HepG2 (cell line): Measurements from ENCODE around the gene RMI2. TPM values are rescaled to one million over a fixed set of nuclear protein-coding genes. Genes with fewer than 3 reads are reported as not detected.

Source experiments
- CAMTA2 ChIP-seq: sonication (generic); formaldehyde crosslinking; IDR thresholded peaks from 2 replicates; pipeline ENCODE4 v1.4.0; 2020; ENCODE audit warnings: mild to moderate bottlenecking, missing genetic modification reagents, borderline replicate concordance
- IRX3 ChIP-seq: sonication (generic); formaldehyde crosslinking; IDR thresholded peaks from 2 replicates; pipeline ENCODE4 v1.8.1; 2023; ENCODE audit warnings: mild to moderate bottlenecking, low read depth, missing genetic modification reagents, borderline replicate concordance
- MTA1 ChIP-seq: sonication (generic); formaldehyde crosslinking; IDR thresholded peaks from 2 replicates; pipeline ENCODE4 v1.4.0; 2020; ENCODE audit warnings: missing genetic modification reagents, mild to moderate bottlenecking, borderline replicate concordance
- PREB ChIP-seq: sonication (generic); formaldehyde crosslinking; IDR thresholded peaks from 2 replicates; pipeline ENCODE4 v1.4.0; 2020; ENCODE audit warnings: missing genetic modification reagents
- RFX5 ChIP-seq: IDR thresholded peaks from 2 replicates; pipeline ENCODE4 v1.6.1; 2011; ENCODE audit warnings: low read depth, low read length, improper control_type of control experiment
- SMAD9 ChIP-seq: sonication (generic); formaldehyde crosslinking; IDR thresholded peaks from 2 replicates; pipeline ENCODE4 v1.5.1; 2020; ENCODE audit warnings: mild to moderate bottlenecking, missing genetic modification reagents
- SOX13 ChIP-seq, 3 experiments: fragments of 450-650 bp in 1 of 3; sonication (generic) in 1 of 3; formaldehyde crosslinking in 1 of 3; IDR thresholded peaks in 2 of 3; conservative IDR thresholded peaks in 1 of 3; 2 replicates each; pipeline versions ENCODE4 v1.5.0 to v1.6.1; 2016 to 2020; ENCODE audit warnings: antibody characterized with exemption in 1 of 3, mild to moderate bottlenecking in 1 of 3, missing compliant biosample characterization in 1 of 3, missing genetic modification reagents in 1 of 3, moderate library complexity in 1 of 3
- SRSF9 ChIP-seq: fragments of 200-400 bp; formaldehyde crosslinking; IDR thresholded peaks from 2 replicates; pipeline ENCODE4 v1.6.1; 2018; ENCODE audit warnings: borderline replicate concordance, mild to moderate bottlenecking, low read depth, low read length; ENCODE audit not compliant: insufficient read depth, poor library complexity, severe bottlenecking
- TFAP4 ChIP-seq: sonication (generic); IDR thresholded peaks from 2 replicates; pipeline ENCODE4 v1.6.1; 2016; ENCODE audit warnings: low read depth, borderline replicate concordance
- THAP9 ChIP-seq: sonication (generic); formaldehyde crosslinking; IDR thresholded peaks from 2 replicates; pipeline ENCODE4; 2020; ENCODE audit warnings: missing genetic modification reagents, mild to moderate bottlenecking, borderline replicate concordance
- ZBTB20 ChIP-seq: sonication (generic); formaldehyde crosslinking; IDR thresholded peaks from 2 replicates; pipeline ENCODE4 v1.8.1; 2023; ENCODE audit warnings: missing genetic modification reagents, low read depth, mild to moderate bottlenecking, borderline replicate concordance
- ZC3H4 ChIP-seq: sonication (generic); formaldehyde crosslinking; IDR thresholded peaks from 2 replicates; pipeline ENCODE4 v1.4.0; 2020; ENCODE audit warnings: missing genetic modification reagents, borderline replicate concordance
- ZFP36L1 ChIP-seq: sonication (generic); formaldehyde crosslinking; IDR thresholded peaks from 2 replicates; pipeline ENCODE4 v1.8.0; 2022; ENCODE audit warnings: mild to moderate bottlenecking, missing genetic modification reagents, moderate library complexity
- ZNF138 ChIP-seq: sonication (generic); formaldehyde crosslinking; IDR thresholded peaks from 2 replicates; pipeline ENCODE4 v1.5.0; 2020; ENCODE audit warnings: mild to moderate bottlenecking, low read depth, missing genetic modification reagents
- ZNF224 ChIP-seq: sonication (generic); formaldehyde crosslinking; IDR thresholded peaks from 2 replicates; pipeline ENCODE4 v1.5.0; 2020; ENCODE audit warnings: mild to moderate bottlenecking, missing genetic modification reagents
- ZNF253 ChIP-seq: sonication (generic); formaldehyde crosslinking; IDR thresholded peaks from 2 replicates; pipeline ENCODE4 v1.8.0; 2022; ENCODE audit warnings: mild to moderate bottlenecking, missing genetic modification reagents, borderline replicate concordance
- ZNF687 ChIP-seq: sonication (generic); formaldehyde crosslinking; IDR thresholded peaks from 2 replicates; pipeline ENCODE4 v1.5.1; 2020; ENCODE audit warnings: mild to moderate bottlenecking, missing genetic modification reagents, moderate library complexity
- polyA plus RNA-seq, 8 experiments: library from polyadenylated mRNA; depleted of rRNA in 3 of 8; stranded (reverse) in 7 of 8; unstranded in 1 of 8; fragments of >200 nt; fragmentation: Illumina TruSeq in 4 of 8; extraction: Trizol in 4 of 8; gene quantifications; 2 replicates each; pipeline versions ENCODE4 v1.2.1 to v1.2.3, GENCODE V29; 2011 to 2016; ENCODE audit warnings: low read depth in 4 of 8, missing spikeins in 1 of 8, mixed read lengths in 1 of 8; ENCODE audit not compliant: insufficient read depth in 1 of 8
- total RNA-seq, 5 experiments: library from RNA; depleted of rRNA; stranded (reverse); fragments of >200 nt; fragmentation: Illumina TruSeq; extraction: Trizol; gene quantifications; 2 replicates each; pipeline ENCODE4 v1.2.3, GENCODE V29; 2016; ENCODE audit warnings: low read depth in 1 of 5

The RMI2 gene
- total and polyA plus RNA-seq, 2 of the 13 experiments (the other 11 are each of a cell fraction or from before 2014, with no cell fraction given): 24.5 to 55.7 TPM

- TF ChIP-seq ZBTB20 (peak; percentile 12; the same call in 1 of the 2 replicates), TFAP4 (no peak), SRSF9 (no peak), ZNF224 (CRISPR knock-in tag) (no peak), ZFP36L1 (CRISPR knock-in tag) (no peak; the same call in 1 of the 2 replicates), PREB (no peak), SOX13 (IDR thresholded peaks at IDR 0.05) (no peak), SOX13 (CRISPR knock-in tag; conservative IDR thresholded peaks at IDR 0.05 in 1 of 2, IDR thresholded peaks at IDR 0.05 in 1 of 2) (no peak), CAMTA2 (CRISPR knock-in tag) (peak; percentile 65; the same call in 1 of the 2 replicates), ZC3H4 (CRISPR knock-in tag) (no peak), ZNF138 (CRISPR knock-in tag) (0 out of 2 replicates have a peak, but pooled peaks have one; percentile 0), ZNF687 (peak; percentile 60), MTA1 (peak; percentile 93; the same call in 1 of the 2 replicates), ZNF253 (no peak), THAP9 (CRISPR knock-in tag) (no peak), IRX3 (peak; percentile 49; the same call in 1 of the 2 replicates), RFX5 (no peak), SMAD9 (0 out of 2 replicates have a peak, but pooled peaks have one; percentile 18)
Measured at GRCh38 chr16:11307639-11308492, 37.4 kb upstream of the RMI2 start (continued).
